Measurements from ENCODE around the gene PIAS4. TPM values are rescaled to one million over a fixed set of nuclear protein-coding genes. Genes with fewer than 3 reads are reported as not detected.

The PIAS4 gene, protein sequence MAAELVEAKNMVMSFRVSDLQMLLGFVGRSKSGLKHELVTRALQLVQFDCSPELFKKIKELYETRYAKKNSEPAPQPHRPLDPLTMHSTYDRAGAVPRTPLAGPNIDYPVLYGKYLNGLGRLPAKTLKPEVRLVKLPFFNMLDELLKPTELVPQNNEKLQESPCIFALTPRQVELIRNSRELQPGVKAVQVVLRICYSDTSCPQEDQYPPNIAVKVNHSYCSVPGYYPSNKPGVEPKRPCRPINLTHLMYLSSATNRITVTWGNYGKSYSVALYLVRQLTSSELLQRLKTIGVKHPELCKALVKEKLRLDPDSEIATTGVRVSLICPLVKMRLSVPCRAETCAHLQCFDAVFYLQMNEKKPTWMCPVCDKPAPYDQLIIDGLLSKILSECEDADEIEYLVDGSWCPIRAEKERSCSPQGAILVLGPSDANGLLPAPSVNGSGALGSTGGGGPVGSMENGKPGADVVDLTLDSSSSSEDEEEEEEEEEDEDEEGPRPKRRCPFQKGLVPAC
- 14.6 and 18.2 TPM in 2 replicates for total RNA-seq

DNA sequence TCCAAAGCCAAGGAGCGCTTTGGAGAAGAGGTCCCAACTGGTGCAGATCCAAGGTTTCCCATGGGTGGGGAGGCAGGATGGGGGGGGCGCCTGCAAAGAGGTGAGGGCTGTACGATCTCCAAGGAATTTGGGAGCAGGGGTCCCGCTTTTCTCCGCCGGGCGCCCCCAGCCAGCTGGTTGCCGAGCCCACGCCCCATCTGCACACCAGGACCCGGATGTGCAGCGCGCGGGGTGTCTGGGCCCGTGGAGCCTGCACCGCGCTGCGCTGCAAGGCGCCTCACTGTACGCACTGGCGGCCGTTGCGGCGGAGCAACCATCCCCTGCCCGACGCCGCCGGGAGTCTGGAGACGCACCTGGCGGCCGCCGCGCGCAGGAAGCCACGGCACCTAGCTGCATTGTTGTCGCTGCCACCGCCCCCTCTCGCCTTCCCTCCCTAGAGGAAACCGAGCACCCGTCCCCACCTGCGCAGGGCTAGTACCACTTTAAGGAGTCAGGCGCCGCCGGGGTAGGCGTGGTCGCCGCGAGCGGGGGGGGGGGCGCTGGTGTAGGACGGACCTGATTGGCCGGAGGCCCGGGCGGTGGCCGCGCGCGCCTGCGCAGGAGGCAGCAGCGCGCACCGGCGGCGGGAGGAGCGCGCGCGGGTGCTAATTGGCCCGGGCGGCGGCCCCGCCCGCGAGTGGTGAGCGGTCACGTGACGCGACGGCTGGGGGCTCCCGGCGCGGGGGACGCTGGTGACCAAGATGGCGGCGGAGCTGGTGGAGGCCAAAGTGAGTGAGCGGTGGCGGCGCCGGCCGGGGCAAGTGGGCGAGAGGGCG, at the start of gene PIAS4:
PIAS4 (plus strand) TSS at position 716 of the 815 bp plus-strand sequence; CDS start at position 741, 25 bp downstream.

DNA sequence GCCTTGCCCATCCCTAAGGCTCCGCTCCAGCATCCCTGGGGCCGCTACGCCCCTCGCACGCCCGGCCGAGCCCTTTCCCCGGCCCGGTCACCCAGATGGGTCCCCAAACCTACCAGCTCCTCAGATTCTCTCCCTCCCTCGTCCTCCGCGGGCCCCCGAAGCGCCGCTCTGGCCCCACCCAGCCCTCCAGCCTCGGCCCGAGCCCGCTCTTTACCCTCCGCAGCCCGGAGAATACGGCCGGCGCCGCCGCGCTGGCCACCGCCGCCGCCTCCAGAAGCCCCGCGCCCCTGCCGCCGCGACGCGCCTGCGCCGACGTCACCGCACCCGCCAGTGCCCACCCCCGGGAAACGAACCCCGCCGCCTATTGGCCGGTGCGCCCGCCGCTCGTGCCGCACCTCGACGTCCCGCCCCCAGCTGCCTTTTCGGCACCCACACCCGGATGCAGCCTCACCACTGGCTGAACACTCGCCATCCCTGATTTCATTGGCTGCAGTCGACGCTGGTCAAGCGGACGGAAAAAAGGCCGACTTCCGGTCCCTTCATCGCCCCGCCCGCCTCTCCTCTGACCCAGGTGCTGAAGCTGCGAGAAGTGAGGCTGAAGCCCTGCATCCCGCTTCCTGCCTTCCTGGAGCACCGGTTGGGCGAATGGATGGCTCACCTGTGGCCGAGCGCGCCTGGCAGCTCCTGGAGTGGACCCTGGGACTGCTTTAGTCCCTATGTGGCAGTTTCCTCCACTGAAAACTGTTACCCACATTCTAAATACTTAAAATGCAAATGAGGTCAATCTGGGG, 36.5 kb upstream of the PIAS4 start, which contains the start of gene DAPK3:
DAPK3 (minus strand) TSS at position 292 of the 791 bp plus-strand sequence. CDS start 1,364 bp downstream, outside the sequence.

DNA sequence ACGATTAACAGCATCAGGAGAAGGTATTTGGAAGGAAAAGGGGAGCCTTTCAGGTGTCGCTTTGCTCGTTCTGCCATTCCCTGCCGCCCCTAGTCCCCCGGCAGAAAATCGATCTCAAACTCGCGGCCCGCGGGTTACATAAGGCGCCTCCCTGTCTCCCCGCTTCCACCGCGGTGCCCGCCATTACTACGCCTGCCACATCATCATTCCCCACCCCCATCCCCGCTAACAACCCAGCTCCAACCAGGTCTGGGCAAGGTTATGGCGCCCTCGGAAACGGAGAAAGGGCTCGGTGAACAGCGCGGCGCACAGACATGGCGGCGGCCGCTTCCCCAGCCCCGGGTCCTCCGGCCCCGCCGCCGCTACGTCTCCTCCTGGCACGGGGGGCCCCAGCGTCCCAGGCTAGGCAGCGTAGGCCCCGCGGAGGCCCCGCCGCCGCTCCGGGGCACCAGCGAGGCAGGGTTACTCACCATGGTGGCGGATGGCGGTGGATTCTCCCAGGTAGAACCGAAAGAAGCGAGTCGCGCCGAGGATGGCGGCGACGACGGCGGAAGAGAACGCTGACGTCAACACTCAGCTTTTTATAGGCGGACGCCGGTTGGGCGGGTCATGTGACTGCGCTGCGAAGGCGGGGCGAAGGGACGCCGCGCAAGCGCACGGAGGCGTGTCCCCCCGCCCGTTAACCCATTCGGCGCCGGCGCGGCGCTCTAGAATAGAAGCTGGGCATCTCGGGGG, 22.5 kb upstream of the PIAS4 start, which contains the start of gene EEF2:
EEF2 (minus strand) TSS at position 556 of the 735 bp plus-strand sequence; CDS start at position 473, 83 bp downstream.

DNA sequence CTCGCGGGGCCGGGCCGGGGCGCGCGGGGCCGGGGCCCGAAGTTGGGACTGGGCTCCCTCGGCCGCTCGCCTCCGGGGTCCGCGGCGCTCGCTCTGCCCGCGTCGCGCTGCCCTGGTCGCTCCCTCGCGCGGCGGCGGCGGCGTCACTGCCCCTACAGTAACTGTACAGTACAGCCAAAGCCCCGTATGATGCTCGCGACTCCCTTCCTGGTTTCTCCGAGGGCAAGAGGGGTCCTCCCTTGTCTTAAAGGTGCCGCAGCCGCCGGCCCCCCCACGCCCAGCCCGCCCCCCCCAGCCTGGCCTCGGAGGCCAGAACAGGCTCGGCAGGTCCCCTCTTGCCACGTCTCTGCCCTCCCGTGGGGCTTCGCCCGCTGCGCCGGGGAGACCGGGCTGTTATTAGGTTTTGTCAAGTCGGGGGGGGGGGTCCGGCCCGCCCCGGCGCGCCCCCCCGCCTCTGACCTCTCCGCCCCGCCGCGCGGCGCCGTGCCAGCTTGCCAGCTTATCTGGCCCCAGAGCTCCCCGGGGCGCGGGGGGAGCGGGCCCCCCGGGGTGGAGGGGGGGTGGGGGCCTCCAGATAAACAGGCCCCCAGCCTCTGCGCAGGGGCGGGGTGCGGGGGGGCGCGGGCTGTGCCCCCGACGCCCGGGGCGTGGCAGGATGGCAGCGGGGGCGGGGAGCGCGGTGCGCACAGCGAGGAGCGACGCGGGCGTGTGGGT, 59.3 kb downstream of the PIAS4 start, which contains the start of gene ZBTB7A:
ZBTB7A (minus strand) TSS at position 218 of the 714 bp plus-strand sequence. CDS start 11,667 bp downstream, outside the sequence.

Other genes starting within 250 kb of the PIAS4 start
- gene APBA3, start 246.0 kb upstream of the PIAS4 start, total RNA-seq = 17.9 and 25.6 TPM in 2 replicates
- gene MRPL54, start 245.1 kb upstream of the PIAS4 start, total RNA-seq = 51.7 and 57.4 TPM in 2 replicates
- gene RAX2, start 235.5 kb upstream of the PIAS4 start, total RNA-seq = not detected in 2 replicates
- gene MATK, start 221.4 kb upstream of the PIAS4 start, total RNA-seq = not detected in 2 replicates
- not detected in 2 replicates for gene ZFR2, start 138.7 kb upstream of the PIAS4 start, total RNA-seq
- not detected in 2 replicates for gene ATCAY, start 127.1 kb upstream of the PIAS4 start, total RNA-seq
- gene NMRK2, start 74.7 kb upstream of the PIAS4 start, total RNA-seq = not detected in 2 replicates
- 81.3 and 105 TPM in 2 replicates for gene DAPK3, start 36.6 kb upstream of the PIAS4 start, total RNA-seq
- gene EEF2, start 22.3 kb upstream of the PIAS4 start, total RNA-seq = 3,114 and 3,417 TPM in 2 replicates
- gene ZBTB7A, start 59.2 kb downstream of the PIAS4 start, total RNA-seq = 26.9 and 27.3 TPM in 2 replicates
- 177 and 212 TPM in 2 replicates for gene MAP2K2, start 116.4 kb downstream of the PIAS4 start, total RNA-seq
- not detected in 2 replicates for gene CREB3L3, start 145.9 kb downstream of the PIAS4 start, total RNA-seq
- gene SIRT6, start 174.8 kb downstream of the PIAS4 start, total RNA-seq = 12.6 and 64.3 TPM in 2 replicates
- gene ANKRD24, start 175.0 kb downstream of the PIAS4 start, total RNA-seq = 0.49 and 0.90 TPM in 2 replicates
- 0.18 and 3.4 TPM in 2 replicates for gene EBI3, start 221.8 kb downstream of the PIAS4 start, total RNA-seq
- 14.1 and 14.6 TPM in 2 replicates for gene YJU2, start 239.3 kb downstream of the PIAS4 start, total RNA-seq